GM21825 (cell line): ENCODE measurements around the gene HSPA12A.
"Not testable (repeated sequence)": the region's sequence is repeated elsewhere in the genome, so short reads cannot be mapped to it uniquely, and the experiment has no call there.

Experiments
- ATAC-seq: cut with Tn5 transposase; IDR thresholded peaks from one replicate; pipeline ENCODE4 v1.9.1; 2021; ENCODE audit warnings: mild to moderate bottlenecking, moderate library complexity; ENCODE audit not compliant: unreplicated experiment

Gene HSPA12A

DNA sequence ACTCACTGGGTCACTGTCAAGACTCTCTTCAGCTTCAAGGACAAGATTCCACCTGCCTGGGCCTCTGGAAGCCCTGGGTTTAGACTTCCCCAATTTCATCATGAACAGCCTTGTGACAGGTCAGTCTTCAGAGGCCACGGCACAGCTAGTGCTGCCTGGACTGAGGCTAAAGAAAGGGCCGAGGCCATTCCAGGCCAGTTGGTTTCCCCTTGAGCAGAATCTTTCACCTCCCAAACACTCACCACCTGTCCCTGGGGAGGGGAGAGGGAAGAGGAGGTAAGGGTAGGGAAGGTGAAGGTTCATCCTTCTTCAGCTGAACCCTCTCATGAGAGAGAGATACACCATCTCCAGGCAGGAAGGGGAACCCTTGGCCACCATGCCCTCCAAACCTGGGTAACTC, 24.3 kb downstream of the HSPA12A start:
- no peak for ATAC-seq

DNA sequence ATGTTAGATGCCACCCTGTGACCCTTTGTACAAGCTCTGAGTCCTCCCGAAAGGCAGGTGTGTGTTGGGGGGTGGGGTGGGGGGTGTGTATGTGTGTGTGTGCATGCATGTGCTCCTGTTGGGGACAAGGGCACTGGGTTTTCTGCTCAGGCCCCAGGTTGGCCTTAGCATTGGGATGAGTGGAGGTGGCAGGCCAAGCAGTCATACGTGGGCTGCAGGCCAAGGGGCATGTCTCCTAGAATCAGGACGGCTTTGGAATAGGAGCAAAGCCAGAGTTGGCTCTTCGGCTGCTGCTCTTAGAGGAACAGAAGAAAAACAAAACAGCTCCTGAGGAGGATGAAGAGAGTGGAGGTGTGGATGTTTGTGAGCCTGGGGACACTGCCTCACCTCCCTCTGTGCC, 26.0 kb downstream of the HSPA12A start:
- no peak for ATAC-seq

DNA sequence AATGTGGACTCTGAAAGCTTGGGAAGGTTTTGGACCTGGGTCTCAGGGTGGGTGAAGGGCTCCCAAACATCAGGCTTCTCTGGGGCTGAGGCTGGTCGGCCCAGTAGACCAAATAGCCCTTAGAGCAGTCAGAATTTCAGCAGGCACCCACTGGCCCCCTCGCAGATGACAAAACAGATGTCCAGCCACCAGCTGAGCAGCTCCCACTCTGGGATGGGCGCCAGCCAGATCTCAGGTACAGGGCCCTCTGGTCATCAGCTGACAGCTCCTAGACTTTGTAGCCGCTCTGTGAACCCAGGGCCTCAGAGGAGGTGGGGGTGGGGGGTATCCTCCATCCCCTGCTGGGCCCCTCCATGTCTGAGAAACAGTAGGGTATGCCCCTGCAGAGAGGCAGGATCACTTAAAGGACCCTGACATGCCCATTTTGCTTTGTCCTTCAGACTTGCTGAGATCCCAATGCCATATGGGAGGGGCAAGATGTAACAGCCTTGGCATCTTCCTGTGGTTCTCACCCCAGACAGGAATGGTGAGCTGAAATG, 26.5 kb downstream of the HSPA12A start:
- ATAC-seq: no peak

DNA sequence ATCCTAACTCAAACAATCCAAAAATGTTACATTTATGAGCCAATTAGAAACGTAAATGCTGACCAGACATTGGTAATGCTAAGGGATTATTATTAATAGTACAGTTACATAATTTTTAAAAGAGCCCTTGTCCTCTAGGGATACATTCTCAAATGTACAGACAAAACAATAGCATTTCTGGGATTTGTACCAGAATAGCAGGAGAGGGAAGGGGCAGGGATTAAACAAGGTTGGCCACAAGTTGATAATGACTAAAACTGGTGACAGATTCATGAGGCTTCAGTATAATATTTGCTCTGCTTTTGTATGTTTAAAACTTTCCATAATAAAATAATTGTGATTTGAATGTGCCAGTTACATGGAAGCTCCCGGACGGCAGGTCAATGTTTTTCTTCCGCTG, 27.0 kb downstream of the HSPA12A start:
- ATAC-seq: no peak

DNA sequence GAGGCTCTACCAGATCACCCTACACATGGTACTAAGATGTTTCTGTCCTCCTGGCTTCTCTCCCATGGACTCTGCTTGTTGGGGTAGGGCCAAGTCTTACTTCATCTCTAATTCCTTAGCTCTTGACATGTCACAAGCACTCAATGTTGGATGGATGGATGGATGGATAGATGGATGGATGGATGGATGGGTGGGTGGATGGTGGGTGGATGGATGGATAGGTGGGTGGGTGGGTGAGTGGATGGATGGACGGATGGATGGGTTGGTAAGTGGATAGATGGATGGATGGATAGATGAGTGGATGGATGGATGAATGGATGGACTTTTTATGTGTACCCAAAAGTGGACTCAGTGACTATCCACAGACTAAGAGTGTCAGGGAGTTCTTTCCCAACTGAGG, 28.5 kb downstream of the HSPA12A start:
- ATAC-seq: no peak

DNA sequence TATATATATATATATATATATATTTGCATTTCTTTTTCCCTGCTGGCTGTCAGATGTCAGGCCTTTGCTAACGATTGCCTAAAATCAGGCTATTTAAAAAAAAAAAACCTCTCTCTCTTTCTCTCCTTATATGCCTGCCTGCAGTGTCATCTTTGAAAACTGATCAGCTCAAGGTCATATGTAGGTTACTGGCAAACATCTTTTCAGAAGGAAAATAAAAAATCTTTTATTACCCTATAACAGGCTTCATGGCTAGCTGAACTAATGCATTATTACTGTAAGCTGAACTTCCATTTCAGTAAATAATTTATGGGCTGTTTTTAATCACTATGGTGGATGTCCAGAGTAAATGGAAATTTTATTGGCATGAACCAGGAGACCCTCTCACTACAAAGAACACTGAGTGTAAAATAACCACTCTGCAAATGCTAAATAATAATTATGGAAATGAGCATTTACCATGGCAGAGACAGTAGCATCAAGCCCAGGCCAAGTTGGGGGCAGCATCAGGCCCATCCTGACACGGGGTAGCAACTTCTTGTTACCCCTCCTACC, 29.3 kb downstream of the HSPA12A start:
- ATAC-seq: no peak

DNA sequence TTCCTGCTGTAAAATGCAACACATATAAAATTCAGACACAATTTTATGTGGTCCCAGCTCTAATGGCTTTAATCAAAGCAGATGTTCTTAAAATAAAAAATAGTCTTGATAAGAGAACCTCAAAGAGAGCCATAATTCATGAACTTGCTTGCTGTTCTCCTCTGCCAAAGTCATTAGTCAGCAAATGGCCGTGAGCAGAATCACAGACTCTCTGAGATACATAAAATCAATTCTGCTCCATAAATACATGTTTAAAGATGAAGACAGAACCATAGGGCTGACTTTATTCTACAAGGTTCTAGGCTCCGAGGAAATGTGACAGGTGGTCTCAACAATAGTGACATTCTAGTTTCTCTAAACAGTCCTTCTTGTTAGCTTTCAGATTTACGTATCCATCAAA, 29.8 kb downstream of the HSPA12A start:
- ATAC-seq: no peak

DNA sequence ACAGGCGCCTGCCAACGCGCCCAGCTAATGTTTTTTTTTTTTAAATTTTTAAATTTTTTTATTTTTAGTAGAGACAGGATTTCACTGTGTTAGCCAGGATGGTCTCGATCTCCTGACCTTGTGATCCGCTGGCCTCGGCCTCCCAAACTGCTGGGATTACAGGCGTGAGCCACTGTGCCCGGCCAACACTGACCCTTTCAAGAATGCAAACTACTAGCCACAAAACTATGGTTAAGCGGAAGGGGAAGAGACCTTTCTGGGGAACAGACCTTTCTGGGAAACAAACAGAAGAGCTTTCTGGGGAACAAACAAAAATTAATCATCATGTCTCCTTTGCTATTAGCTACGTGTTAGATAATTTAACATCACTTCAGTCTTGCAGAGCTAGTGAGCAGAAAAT, 30.6 kb downstream of the HSPA12A start:
- not testable (repeated sequence) for ATAC-seq

DNA sequence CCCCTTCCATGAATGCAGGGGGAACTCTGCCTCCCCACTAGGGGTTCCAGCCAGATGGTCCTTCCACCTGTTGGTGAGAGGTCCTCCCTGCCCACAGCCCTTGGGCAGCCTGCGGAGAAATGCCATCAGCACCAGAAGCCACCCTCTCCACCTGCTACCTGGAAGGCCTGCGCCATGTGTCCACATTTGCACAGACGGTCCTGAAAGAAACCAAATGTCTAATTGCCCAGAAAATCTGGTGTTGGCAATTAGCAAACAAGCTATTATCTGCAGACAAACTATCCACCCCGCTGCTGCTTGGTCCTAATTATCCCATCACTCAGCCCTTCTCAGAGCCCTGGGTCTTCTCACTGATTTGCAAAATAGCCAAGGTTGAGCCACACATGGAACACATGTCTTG, 32.3 kb downstream of the HSPA12A start:
- no peak for ATAC-seq

DNA sequence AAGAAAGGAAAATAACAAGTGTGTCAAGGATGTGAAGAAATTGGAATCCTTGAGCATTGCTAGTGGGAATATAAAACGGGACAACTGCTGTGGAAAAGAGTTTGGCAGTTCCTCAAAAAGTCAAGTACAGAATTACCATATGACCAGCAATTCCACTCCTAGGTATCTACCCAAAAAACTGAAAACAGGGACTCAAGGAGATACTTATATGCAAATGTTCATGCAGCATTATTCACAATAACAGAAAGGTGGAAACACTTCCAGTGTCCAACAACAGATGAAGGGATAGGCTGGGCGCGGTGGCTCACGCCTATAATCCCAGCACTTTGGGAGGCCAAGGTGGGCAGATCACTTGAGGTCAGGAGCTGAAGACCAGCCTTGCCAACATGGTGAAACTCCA, 33.5 kb downstream of the HSPA12A start:
- ATAC-seq: no peak

DNA sequence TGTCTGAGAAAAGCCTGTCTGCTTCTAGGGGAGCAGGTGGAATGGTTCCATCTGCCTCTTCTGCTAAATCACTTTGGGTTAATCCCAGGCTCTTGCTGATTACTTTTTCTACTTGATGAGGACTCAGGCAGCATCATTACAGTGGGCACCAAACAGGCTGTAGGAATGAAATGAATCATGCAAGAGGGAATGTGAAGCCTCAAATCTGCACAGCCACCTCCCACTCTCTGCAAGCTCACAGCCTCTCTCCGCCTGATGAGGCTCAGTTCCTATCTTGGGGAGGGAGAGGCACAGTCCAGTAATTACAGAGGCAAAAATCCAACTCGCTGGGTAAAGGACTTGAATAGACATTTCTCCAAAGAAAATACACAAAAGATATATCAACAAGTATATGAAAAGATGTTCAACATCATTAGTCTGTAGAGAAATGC, 34.0 kb downstream of the HSPA12A start:
- no peak for ATAC-seq

DNA sequence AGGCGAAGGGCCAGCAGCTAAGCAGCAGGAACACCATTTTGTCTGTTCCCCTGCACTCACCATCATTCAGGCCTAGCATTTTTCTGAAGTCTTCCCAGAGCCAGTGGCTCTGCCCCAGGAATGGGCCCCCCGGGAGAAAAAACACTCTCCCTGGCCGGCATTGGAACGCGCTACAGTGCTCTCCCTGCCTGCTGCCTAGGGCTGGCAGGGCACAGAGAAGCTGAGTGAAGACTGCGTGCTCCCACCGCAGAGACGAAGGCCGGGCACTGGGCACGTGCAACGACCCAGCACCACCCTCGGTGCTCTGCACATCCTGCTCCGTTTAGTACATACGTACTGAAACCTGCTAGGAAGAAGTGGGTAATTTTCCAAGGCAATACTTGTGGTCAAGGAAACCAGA, 34.4 kb downstream of the HSPA12A start:
- ATAC-seq: no peak

DNA sequence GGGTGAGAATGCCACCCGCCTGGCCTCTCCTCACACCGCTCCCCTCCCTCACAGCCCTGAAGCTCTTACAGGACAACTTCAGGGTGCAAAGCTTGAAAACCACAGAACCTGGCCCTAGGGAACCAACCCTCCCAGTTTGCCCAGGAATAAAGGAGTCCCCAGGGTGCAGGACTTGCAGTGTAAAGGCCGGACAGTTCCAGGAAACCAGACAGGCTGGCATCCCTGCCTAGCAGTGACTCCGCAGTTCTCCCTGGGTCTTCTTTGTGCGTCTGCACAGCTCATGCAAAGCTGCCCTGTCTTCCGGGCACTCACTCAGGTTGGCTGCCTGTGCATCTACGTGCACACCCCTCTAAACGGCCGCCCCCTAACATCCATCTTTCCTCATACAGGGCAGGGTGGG, 36.1 kb downstream of the HSPA12A start:
- ATAC-seq: no peak

DNA sequence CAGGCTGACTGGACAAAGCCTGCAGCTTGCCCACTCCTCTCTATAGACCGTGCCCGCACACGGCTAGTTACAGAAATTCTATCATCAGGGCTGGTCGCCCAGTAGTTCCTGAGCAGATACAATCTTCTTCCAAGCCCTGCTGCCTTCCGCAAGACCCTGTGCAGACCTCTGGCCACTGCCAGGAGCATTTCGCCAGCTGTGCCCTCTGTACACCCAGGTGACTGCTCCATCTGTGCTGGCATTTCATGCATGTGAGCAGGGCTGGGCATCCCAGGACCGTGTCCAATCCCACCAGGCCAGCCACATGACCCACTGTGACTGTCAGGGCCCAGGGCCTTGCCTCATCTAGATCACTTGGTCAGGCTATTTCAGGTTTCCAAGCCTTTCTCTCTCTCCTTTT, 36.9 kb downstream of the HSPA12A start:
- no peak for ATAC-seq

DNA sequence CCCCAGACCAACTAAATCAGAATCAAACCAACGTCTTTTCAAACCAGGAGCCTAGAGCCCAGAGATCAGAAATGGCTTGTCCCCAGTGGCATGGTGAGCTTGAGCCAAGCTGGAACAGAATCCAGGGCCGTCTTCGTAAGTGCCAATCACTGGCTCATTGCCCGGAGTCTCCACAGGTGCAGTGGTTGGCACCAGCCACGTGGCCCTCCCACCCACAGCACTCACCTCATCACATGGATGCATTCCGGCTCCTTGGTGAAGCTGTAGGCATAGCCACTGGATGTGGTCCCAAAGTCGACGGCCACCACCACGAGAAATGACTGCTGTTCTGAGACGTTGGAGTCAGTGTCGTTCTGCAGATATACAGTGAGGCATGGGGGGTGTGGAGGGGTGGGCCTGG, 37.4 kb downstream of the HSPA12A start:
- ATAC-seq: no peak

DNA sequence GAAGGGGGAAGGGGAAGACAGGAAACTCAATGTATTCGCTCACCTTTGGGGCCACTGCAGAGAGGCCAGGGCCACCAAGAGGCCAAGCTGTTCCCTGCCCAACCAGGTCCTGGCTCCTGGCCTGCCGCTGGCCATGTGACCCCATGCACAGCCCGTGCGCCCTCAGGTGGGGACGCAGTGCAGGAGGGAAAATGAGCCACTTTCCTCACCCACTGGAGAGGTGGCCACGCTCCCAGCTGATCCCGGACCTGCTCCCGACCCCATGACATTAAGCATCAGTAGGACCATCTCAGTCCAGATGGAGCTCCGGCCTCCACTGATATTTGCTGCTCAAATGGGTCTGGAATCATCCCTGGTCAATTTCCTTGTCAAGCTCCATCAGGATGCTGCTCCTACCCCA, 40.2 kb downstream of the HSPA12A start:
- no peak for ATAC-seq

DNA sequence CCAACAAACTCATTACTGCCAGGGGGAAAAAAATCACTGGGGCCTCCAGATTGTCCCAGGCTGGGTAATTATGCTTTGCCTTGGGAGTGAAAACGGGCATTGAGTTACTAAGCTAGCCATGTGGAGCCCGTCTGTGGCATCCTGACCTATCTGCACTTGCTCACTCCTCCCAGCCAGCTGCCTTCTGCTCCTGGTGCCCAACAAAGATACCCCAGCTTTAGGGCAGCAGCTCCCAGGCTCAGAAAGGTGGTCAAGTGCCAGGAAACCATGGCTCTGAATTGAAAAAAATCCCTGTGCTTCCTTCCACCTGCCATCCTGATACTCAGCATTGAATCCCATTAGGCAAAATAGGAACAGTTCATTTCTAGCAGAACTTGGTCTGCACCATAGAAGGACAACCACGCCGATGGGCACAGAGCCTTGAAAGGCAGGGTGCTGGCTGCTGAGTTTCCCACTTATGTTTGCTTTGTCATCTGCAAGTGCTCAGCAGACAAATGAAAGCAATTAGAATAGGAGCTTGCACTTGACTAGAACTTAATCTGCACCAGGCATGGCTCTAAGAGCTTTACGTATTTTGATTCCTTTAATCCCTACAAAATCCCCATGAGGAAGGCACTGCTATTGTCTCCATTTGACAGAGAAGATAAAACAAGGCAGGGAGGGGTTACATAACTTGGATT, 42.8 kb downstream of the HSPA12A start:
- no peak for ATAC-seq

DNA sequence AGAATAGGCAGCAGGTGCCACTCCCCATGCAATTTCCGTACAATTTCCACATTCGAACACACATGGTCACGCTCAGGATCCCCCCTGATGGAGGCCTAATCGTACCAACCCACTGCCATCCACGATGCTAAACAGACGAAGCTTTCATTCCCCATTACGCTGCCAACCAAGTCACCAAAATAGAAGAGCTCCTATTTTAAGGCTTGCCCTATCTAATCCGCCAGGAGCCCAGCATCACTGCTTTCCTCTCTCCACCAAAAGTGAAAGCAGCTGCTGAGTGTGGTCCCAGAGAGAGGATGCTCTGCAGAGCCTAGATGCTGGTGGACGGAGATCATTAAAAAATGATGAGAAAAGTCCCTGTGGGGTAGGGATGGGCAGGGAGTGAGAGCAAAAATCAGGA, 43.3 kb downstream of the HSPA12A start:
- ATAC-seq: no peak

DNA sequence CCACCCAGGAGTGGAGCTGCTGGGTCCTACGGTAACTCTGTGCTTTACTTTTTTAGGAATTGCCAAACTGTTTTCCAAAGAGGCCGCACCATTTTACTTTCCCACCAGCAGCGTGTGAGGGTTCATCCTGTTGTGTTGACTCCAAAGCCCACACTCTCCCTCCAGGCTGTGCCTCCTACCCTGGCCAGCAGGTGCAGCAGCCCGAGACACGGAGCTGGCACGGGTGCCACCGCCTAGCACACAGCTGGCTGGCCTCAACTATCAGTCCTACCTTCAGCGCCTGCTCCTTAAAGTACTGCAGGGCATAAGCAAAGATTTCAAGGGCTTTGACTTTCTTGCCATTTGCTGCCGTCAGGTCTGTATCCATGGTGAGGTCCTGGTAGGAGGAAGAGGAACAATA, 44.0 kb downstream of the HSPA12A start:
- no peak for ATAC-seq

DNA sequence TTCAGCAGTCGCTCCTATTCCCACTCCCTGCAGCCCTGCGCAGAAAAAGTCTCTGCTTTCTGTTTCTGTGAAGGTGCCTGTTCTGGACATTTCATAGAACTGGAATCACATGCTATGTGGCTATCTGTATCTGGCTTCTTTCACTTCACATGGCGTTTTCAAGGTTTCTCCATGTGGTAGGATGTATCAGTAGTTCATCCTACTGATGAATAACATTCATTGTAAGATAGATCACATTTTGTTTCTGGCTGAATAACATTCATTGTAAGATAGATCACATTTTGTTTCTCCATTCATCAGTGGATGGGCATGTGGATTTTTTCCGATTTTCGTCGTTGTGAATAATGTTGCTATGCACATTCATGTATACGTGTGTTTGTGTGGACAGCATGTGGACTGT, 44.5 kb downstream of the HSPA12A start:
- ATAC-seq: no peak

DNA sequence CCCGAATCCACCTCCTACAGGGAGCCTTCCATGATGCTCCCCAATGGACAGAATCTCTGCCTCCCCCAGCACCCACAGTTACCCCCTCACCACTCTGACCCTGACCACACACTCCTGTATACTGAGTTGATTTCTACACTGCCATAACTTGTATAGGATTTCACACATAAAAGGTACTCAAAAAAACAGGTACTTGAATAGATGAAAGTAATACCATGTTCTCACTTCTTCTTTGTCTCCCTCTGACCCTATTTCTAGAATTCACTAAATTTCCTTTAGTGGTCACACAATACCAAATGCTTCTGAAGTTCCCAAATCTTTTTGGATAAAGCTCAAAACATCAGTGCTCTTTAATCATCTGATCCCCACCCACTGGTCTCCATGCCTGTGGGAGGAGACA, 45.4 kb downstream of the HSPA12A start:
- ATAC-seq: peak; percentile 70

DNA sequence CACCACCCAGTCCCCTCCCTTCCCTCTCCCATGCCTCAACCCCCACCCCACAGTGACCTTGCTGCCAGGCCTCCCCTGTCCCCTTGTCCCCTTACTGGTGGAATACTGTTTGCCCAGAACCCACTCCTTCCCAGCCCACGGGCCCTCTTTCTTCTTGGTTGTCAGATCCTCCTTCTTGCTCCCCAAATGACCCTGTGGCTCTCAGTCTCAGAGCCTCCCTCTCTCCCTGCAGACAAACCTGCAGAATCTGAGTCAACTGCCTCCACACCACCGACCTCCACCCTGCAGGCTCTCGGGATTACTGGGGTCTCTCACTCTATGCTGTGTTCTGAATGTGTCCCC, 47.5 kb downstream of the HSPA12A start:
- no peak for ATAC-seq
